CD4-positive, alpha-beta T cell (primary cell): ENCODE data around the gene DCTN1. TPM values are rescaled to one million over a fixed set of nuclear protein-coding genes. Genes with fewer than 3 reads are reported as not detected.

ENCODE experiments used
- ATAC-seq: fragments of 200-7000 bp; cut with Tn5 transposase; one replicate; pipeline ENCODE4 v1.10.0; 2022; ENCODE audit warnings: mild to moderate bottlenecking; ENCODE audit not compliant: poor library complexity
- CTCF ChIA-PET: fragments of 350-600 bp; sonication (Branson Sonifier 250); formaldehyde crosslinking; loops from one replicate; lab custom pipeline; 2021; ENCODE audit warnings: antibody characterized with exemption, inconsistent platforms; lab: Charles Lee
- POLR2A ChIA-PET: fragments of 350-600 bp; sonication (Branson Sonifier 250); formaldehyde crosslinking; loops from one replicate; lab custom pipeline; 2021; ENCODE audit warnings: antibody characterized with exemption, inconsistent platforms; lab: Charles Lee
- DNase-seq, 14 experiments: peaks; one replicate each; pipeline ENCODE4 v3.0.0-alpha.2; 2013 to 2020; ENCODE audit warnings: mixed read lengths in 2 of 14
- H3K27ac ChIP-seq, 2 donors: one replicate each; pipeline versions ENCODE4 v1.5.1 to v1.7.0; 2013; ENCODE audit warnings: low read length in 2 of 2, low read depth in 1 of 2, mild to moderate bottlenecking in 1 of 2
- H3K27me3 ChIP-seq, 2 experiments: 1 replicate in 1 of 2; 2 replicates in 1 of 2; pipeline versions ENCODE4 v1.6.1 to v1.7.0; 2013; ENCODE audit warnings: low read length in 2 of 2, control low read depth in 1 of 2, mild to moderate bottlenecking in 1 of 2, moderate library complexity in 1 of 2; ENCODE audit not compliant: insufficient read depth in 2 of 2, control insufficient read depth in 1 of 2
- H3K36me3 ChIP-seq: one replicate; pipeline ENCODE4 v1.6.1; 2013; ENCODE audit warnings: low read length, control low read depth; ENCODE audit not compliant: insufficient read depth
- H3K4me1 ChIP-seq: one replicate; pipeline ENCODE4 v1.6.1; 2013; ENCODE audit warnings: low read length, control low read depth; ENCODE audit not compliant: insufficient read depth
- H3K4me3 ChIP-seq: one replicate; pipeline ENCODE4 v1.5.1; 2013; ENCODE audit warnings: mild to moderate bottlenecking, low read length, moderate library complexity
- H3K9me3 ChIP-seq, 2 experiments: 1 replicate in 1 of 2; 2 replicates in 1 of 2; pipeline versions ENCODE4 v1.6.1 to v1.7.0; 2013; ENCODE audit warnings: low read length in 2 of 2, mild to moderate bottlenecking in 2 of 2, control low read depth in 1 of 2, moderate library complexity in 1 of 2; ENCODE audit not compliant: control insufficient read depth in 1 of 2, insufficient read depth in 1 of 2
- H3K27ac Mint-ChIP-seq: one replicate; pipeline ENCODE4 v1.8.0; 2020; ENCODE audit warnings: mixed read lengths
- H3K27me3 Mint-ChIP-seq: one replicate; pipeline ENCODE4 v1.8.0; 2021; ENCODE audit warnings: mixed read lengths
- H3K36me3 Mint-ChIP-seq: one replicate; pipeline ENCODE4 v1.8.0; 2021; ENCODE audit warnings: low read depth, mixed read lengths
- H3K4me1 Mint-ChIP-seq: one replicate; pipeline ENCODE4 v1.8.0; 2021; ENCODE audit warnings: low read depth, mixed read lengths
- H3K4me3 Mint-ChIP-seq: one replicate; pipeline ENCODE4 v1.8.0; 2020; ENCODE audit warnings: mild to moderate bottlenecking, mixed read lengths
- H3K9me3 Mint-ChIP-seq: one replicate; pipeline ENCODE4 v1.8.0; 2020; ENCODE audit warnings: mixed read lengths
- intact Hi-C, 2 experiments: fragments of 100-400 bp; cut with DNase I in 1 of 2; cut with micrococcal nuclease in 1 of 2; formaldehyde crosslinking; loops; one replicate each; pipeline versions ENCODE4 v1.15.1 to v1.9.0; 2023 to 2025; cut with DNase I, micrococcal nuclease
- total RNA-seq, 174 experiments: library from RNA in 2 of 174; stranded (reverse) in 2 of 174; gene quantifications; one replicate each; pipeline ENCODE4 v1.2.3 and lab custom pipeline; 2021 to 2026
- TF ChIP-seq, protein P1 (sequence below): fragments of 200-600 bp; IDR thresholded peaks from one replicate; pipeline ENCODE4 v1.8.0; 2022; ENCODE audit warnings: antibody characterized with exemption, mild to moderate bottlenecking

The DCTN1 gene
- total RNA-seq, 2 experiments from 2014 or later, result 51.4 to 60.7 TPM

DNA sequence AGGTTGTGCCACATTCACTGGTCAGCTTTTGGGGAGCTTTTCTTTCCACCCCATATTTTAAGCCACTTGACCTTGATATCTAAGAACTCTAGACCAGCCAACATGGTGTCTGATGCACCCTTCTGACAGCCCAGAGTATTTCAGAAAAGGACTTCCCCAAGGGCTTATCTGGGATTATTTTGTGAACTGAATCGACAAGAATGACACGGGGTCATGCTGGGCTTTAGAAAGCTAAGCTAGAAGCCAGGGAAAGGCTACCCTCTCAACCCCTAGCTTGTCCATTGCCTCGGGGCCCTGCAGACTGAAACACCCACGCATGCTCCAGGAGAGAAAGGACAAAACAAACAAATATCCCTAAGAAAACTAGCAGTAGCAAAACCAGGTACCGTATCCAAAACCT lies 52.9 kb downstream of the DCTN1 start:
- no peak overlapping the region for H3K27ac Mint-ChIP-seq
- no peak overlapping the region for H3K4me3 ChIP-seq
- H3K36me3 Mint-ChIP-seq, result peaks cover 10% of the 10 kb centered on the region
- ATAC-seq, result no peak
- DNase-seq, result no peak
- intact Hi-C loops, result no loop called here
- no peaks in the 10 kb centered on the region for H3K9me3 ChIP-seq
- no peaks in the 10 kb centered on the region for H3K27me3 ChIP-seq
- no peak overlapping the region for H3K4me3 Mint-ChIP-seq
- TF ChIP-seq, protein P1, sequence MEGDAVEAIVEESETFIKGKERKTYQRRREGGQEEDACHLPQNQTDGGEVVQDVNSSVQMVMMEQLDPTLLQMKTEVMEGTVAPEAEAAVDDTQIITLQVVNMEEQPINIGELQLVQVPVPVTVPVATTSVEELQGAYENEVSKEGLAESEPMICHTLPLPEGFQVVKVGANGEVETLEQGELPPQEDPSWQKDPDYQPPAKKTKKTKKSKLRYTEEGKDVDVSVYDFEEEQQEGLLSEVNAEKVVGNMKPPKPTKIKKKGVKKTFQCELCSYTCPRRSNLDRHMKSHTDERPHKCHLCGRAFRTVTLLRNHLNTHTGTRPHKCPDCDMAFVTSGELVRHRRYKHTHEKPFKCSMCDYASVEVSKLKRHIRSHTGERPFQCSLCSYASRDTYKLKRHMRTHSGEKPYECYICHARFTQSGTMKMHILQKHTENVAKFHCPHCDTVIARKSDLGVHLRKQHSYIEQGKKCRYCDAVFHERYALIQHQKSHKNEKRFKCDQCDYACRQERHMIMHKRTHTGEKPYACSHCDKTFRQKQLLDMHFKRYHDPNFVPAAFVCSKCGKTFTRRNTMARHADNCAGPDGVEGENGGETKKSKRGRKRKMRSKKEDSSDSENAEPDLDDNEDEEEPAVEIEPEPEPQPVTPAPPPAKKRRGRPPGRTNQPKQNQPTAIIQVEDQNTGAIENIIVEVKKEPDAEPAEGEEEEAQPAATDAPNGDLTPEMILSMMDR, result no peak
- no peaks in the 10 kb centered on the region for H3K9me3 Mint-ChIP-seq
- H3K4me1 Mint-ChIP-seq, result no peaks in the 10 kb centered on the region
- peaks cover 4% of the 10 kb centered on the region for H3K36me3 ChIP-seq
- H3K4me1 ChIP-seq, result peaks cover 4% of the 10 kb centered on the region
- H3K27me3 Mint-ChIP-seq, result no peaks in the 10 kb centered on the region
- ChIA-PET POLR2A (no interaction called here), CTCF (no interaction called here)
- H3K27ac ChIP-seq, result no peak overlapping the region

DNA sequence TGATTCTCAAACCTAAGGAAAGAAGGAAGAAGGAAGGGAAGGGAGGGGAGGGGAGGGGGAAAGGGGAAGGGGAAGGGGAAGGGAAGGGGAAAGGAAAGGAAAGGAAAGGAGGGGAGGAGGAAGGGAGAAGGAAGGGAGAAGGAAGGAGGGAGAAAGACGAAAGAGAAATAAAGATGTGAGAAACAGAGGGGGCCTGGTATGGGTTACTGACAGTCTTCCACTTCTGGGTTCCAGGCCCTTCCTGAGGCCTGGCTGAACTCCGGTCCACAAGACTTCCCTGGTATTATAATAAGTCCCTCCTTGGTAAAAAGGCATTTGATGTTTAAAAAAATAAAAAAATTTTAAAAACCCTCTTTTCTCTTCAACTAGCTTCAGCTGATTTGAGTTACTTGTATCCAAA lies 54.3 kb downstream of the DCTN1 start:
- DNase-seq (no peak), ATAC-seq (no peak)
- intact Hi-C loops, result no loop called here
- H3K36me3 Mint-ChIP-seq, result peaks cover 19% of the 10 kb centered on the region
- TF ChIP-seq, protein P1, result no peak
- H3K9me3 Mint-ChIP-seq, result no peaks in the 10 kb centered on the region
- no peaks in the 10 kb centered on the region for H3K27me3 Mint-ChIP-seq
- Histone ChIP-seq H3K4me1 (peaks cover 4% of the 10 kb centered on the region), H3K27ac (no peak overlapping the region), H3K27me3 (no peaks in the 10 kb centered on the region), H3K36me3 (peaks cover 4% of the 10 kb centered on the region), H3K4me3 (no peak overlapping the region), H3K9me3 (no peaks in the 10 kb centered on the region)
- H3K4me1 Mint-ChIP-seq, result no peaks in the 10 kb centered on the region
- ChIA-PET CTCF (interaction anchor here (3.5 kb wide), 1 partner anchor 9 kb away, joined by 22 read pairs; no protein-coding TSS in a partner anchor), POLR2A (interaction anchor here (0.5 kb wide), 1 partner anchor 241 kb away, joined by 4 read pairs; no protein-coding TSS in a partner anchor)
- H3K4me3 Mint-ChIP-seq, result no peak overlapping the region
- no peak overlapping the region for H3K27ac Mint-ChIP-seq

DNA sequence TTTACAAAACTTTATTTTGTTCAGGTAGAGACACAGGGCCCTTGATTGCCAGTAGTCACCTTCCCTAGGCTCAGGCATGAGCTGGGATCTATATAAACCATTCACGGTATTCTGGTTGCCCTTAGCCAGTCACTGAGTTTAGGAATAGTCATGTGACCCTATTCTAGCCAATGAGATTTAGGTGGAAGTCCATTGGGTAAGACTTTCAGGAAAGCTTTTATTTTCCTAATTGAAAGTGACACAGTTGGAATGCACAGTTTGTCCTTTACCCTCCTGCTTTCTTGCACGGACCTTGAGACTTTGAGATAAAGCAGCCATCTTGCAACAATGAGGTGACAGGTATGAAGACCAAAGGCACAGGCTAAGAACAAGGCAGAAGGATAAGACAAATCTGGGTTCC lies 58.4 kb downstream of the DCTN1 start:
- ChIA-PET CTCF (interaction anchor here (2.2 kb wide), 1 partner anchor 13 kb away, joined by 8 read pairs; no protein-coding TSS in a partner anchor), POLR2A (no interaction called here)
- ATAC-seq, result no peak
- no peaks in the 10 kb centered on the region for H3K27me3 ChIP-seq
- H3K36me3 ChIP-seq, result no peaks in the 10 kb centered on the region
- DNase-seq, result no peak
- intact Hi-C loops, result no loop called here
- H3K9me3 ChIP-seq, result no peaks in the 10 kb centered on the region
- H3K4me1 ChIP-seq, result no peaks in the 10 kb centered on the region
- Mint-ChIP-seq H3K27me3 (no peaks in the 10 kb centered on the region), H3K36me3 (peaks cover 25% of the 10 kb centered on the region), H3K27ac (no peak overlapping the region), H3K4me3 (no peak overlapping the region), H3K4me1 (no peaks in the 10 kb centered on the region), H3K9me3 (no peaks in the 10 kb centered on the region)
- TF ChIP-seq, protein P1, result no peak
- no peak overlapping the region for H3K27ac ChIP-seq
- H3K4me3 ChIP-seq, result no peak overlapping the region
